GM12892 (cell line): Measurements from ENCODE around the gene SREBF1.

Experiments
- POLR2A ChIP-seq: IDR thresholded peaks from 2 replicates; pipeline ENCODE4 v1.6.1; 2011; ENCODE audit warnings: low read depth, low read length, control low read depth
- POLR2AphosphoS5 ChIP-seq: IDR thresholded peaks from 2 replicates; pipeline ENCODE4 v1.6.1; 2011; ENCODE audit warnings: low read depth, low read length, control low read depth

GRCh38 chr17:17795296-17795695, 41.5 kb downstream of the SREBF1 start:
- TF ChIP-seq POLR2A: no peak
- TF ChIP-seq POLR2AphosphoS5: no peak
